AG10803 (cell line): Measurements from ENCODE around the gene PDE1A.

Experiments
- DNase-seq: peaks from one replicate; pipeline ENCODE4 v3.0.0; 2010; ENCODE audit warnings: low read depth
- H3K4me3 ChIP-seq: 2 replicates; pipeline ENCODE4 v1.5.1; 2011; ENCODE audit warnings: mild to moderate bottlenecking, low read length, control low read depth
- TF ChIP-seq, protein P1 (sequence below): conservative IDR thresholded peaks from 2 replicates; pipeline ENCODE4 v1.5.1; 2011; ENCODE audit warnings: mild to moderate bottlenecking, low read length, control low read depth, inconsistent platforms

The PDE1A gene

GRCh38 chr2:182090486-182090885 lies 336.4 kb downstream of the PDE1A start:
- TF ChIP-seq, protein P1, sequence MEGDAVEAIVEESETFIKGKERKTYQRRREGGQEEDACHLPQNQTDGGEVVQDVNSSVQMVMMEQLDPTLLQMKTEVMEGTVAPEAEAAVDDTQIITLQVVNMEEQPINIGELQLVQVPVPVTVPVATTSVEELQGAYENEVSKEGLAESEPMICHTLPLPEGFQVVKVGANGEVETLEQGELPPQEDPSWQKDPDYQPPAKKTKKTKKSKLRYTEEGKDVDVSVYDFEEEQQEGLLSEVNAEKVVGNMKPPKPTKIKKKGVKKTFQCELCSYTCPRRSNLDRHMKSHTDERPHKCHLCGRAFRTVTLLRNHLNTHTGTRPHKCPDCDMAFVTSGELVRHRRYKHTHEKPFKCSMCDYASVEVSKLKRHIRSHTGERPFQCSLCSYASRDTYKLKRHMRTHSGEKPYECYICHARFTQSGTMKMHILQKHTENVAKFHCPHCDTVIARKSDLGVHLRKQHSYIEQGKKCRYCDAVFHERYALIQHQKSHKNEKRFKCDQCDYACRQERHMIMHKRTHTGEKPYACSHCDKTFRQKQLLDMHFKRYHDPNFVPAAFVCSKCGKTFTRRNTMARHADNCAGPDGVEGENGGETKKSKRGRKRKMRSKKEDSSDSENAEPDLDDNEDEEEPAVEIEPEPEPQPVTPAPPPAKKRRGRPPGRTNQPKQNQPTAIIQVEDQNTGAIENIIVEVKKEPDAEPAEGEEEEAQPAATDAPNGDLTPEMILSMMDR = no peak
- no peak for DNase-seq
- H3K4me3 ChIP-seq = no peak overlapping the region
